IPS-15b (cell line): Measurements from ENCODE around the gene ATG16L2.
"Not testable (repeated sequence)": the region's sequence is repeated elsewhere in the genome, so short reads cannot be mapped to it uniquely, and the experiment has no call there.

Experiments
- H3K27me3 ChIP-seq: one replicate; pipeline ENCODE4 v1.6.1; 2013; ENCODE audit warnings: low read length; ENCODE audit not compliant: control insufficient read depth, insufficient read depth
- H3K36me3 ChIP-seq: one replicate; pipeline ENCODE4 v1.6.1; 2013; ENCODE audit warnings: low read length; ENCODE audit not compliant: control insufficient read depth, insufficient read depth
- H3K4me1 ChIP-seq: one replicate; pipeline ENCODE4 v1.6.1; 2013; ENCODE audit warnings: mild to moderate bottlenecking, low read length; ENCODE audit not compliant: control insufficient read depth, insufficient read depth
- H3K4me3 ChIP-seq: one replicate; pipeline ENCODE4 v1.5.1; 2013; ENCODE audit warnings: low read depth, low read length
- H3K9ac ChIP-seq: one replicate; pipeline ENCODE4 v1.6.1; 2013; ENCODE audit warnings: low read depth, mild to moderate bottlenecking, low read length
- H3K9me3 ChIP-seq: one replicate; pipeline ENCODE4 v1.6.1; 2013; ENCODE audit warnings: mild to moderate bottlenecking, low read length; ENCODE audit not compliant: control insufficient read depth, insufficient read depth

Gene ATG16L2

GRCh38 chr11:72824020-72824419, 9.8 kb downstream of the ATG16L2 start:
- Histone ChIP-seq H3K27me3 (peaks cover 8% of the 10 kb centered on the region), H3K36me3 (peaks cover 5% of the 10 kb centered on the region), H3K4me1 (no peaks in the 10 kb centered on the region), H3K4me3 (no peak overlapping the region), H3K9me3 (no peaks in the 10 kb centered on the region), H3K9ac (no peak overlapping the region)

DNA sequence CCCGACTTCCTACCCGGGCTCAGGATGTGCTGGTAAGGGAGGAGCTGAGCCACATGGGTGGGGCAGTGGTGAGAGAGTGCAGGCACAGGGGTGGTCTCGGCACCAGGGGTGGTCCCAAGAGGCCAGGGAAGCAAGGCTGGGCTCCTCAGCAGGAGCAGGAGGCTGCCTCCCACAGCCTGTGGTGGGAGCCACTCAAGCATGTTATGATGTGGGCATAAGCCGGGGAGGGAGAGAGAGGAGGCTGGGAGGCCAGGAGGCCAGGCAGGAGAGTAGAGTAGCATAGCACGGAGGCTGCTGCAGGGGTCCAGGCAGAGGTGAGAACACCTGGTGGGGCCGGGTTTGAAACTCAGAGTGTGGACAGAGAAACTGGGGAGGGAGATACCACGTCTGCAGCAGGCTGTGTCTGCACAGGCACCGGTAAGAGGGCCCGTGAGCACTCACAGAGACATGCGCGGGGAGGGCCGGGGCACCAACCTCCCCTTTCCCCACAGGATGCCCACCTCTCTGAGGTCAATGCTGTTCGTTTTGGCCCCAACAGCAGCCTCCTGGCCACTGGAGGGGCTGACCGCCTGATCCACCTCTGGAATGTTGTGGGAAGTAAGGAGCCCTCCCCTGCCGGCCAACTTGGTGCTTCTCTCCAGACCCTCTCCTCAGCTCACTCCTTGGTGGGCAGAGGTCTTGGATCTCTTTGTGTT, 10.7 kb downstream of the ATG16L2 start:
- peaks cover 7% of the 10 kb centered on the region for H3K36me3 ChIP-seq
- no peaks in the 10 kb centered on the region for H3K4me1 ChIP-seq
- no peak overlapping the region for H3K4me3 ChIP-seq
- H3K27me3 ChIP-seq: peaks cover 8% of the 10 kb centered on the region
- H3K9ac ChIP-seq: no peak overlapping the region
- H3K9me3 ChIP-seq: no peaks in the 10 kb centered on the region

DNA sequence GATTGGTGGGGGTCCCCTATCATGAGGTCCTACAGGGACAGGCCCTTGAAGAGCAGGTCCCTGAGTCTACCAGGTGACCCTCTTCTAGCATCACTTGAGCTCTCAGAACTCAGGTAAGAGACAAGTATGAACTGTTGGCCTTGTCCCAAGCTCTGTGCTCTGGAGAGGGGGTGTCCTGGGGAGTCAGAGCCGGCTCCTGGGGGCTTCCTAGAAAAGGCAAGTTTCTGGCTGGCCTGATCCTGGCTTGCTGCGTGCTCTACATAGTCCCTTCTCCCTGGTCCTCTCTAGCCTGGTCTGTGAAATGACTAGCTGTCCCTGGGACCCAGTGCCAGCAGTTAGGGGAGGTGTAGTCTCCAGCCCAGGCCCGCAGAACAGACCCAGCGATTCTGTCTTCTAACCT, 11.4 kb downstream of the ATG16L2 start:
- H3K4me1 ChIP-seq: no peaks in the 10 kb centered on the region
- H3K36me3 ChIP-seq: peaks cover 7% of the 10 kb centered on the region
- no peak overlapping the region for H3K9ac ChIP-seq
- H3K9me3 ChIP-seq: no peaks in the 10 kb centered on the region
- peaks cover 8% of the 10 kb centered on the region for H3K27me3 ChIP-seq
- H3K4me3 ChIP-seq: no peak overlapping the region

DNA sequence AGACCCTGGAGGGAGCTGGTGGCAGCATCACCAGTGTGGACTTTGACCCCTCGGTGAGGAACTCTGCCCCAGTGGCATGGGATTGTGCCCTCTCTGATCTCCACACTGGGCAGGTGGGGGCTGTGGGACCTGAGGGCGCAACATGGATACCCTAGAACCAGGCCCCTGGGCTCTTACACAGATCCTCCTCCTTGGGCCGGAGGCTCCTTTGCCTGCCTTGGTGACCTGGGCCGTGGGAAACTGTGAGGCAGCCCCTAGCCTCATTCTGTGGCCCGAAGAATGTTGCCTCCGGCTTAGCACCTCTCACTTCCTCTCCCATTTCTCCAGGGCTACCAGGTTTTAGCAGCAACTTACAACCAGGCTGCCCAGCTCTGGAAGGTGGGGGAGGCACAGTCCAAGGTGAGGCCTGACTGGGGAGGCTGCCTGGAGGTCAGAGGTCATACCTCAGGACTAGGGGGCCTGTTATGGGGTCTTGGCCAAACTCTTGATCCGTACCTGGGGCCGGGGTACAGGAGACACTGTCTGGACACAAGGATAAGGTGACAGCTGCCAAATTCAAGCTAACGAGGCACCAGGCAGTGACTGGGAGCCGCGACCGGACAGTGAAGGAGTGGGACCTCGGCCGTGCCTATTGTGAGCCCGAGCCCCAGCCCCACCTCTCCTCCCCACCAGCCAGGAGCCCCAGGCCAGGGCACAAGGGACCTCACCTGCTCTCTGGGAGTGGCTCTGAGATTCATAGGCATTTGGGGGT, 12.2 kb downstream of the ATG16L2 start:
- H3K9ac ChIP-seq: no peak overlapping the region
- peaks cover 8% of the 10 kb centered on the region for H3K27me3 ChIP-seq
- H3K4me1 ChIP-seq: no peaks in the 10 kb centered on the region
- no peaks in the 10 kb centered on the region for H3K9me3 ChIP-seq
- no peak overlapping the region for H3K4me3 ChIP-seq
- H3K36me3 ChIP-seq: peaks cover 7% of the 10 kb centered on the region

DNA sequence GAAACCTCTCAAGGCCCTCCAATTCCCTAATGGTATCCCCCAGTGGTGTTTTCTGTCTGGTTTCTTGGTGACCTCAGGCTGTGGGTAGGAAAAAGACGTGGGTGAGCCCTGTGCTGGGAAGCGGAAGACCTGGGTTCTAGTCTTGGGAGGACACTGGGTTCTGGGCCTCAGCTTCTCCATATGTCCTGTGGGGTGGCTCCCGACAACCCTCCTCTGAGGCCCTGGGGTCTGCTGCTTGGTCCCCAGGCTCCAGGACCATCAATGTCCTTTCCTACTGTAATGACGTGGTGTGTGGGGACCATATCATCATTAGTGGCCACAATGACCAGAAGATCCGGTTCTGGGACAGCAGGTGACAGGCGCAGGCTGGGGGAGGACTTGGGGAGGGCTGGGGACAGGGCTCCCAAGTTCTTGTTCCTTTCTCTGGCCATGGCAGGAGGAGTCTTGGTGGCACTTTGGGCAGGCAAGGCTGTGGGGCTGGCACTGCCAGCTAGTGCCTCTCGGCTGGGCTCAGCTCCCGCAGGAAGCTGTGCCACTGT, 12.8 kb downstream of the ATG16L2 start:
- Histone ChIP-seq H3K4me3 (no peak overlapping the region), H3K9ac (no peak overlapping the region), H3K36me3 (peaks cover 7% of the 10 kb centered on the region), H3K4me1 (no peaks in the 10 kb centered on the region), H3K9me3 (no peaks in the 10 kb centered on the region), H3K27me3 (peaks cover 8% of the 10 kb centered on the region)

- not testable (repeated sequence) for H3K9ac ChIP-seq, H3K36me3 ChIP-seq, H3K9me3 ChIP-seq, H3K27me3 ChIP-seq, H3K4me1 ChIP-seq, H3K4me3 ChIP-seq
These were observed 13.4 kb downstream of the ATG16L2 start for GRCh38 chr11:72827656-72828055.

GRCh38 chr11:72828081-72828567, 13.9 kb downstream of the ATG16L2 start:
- H3K9me3 ChIP-seq: no peaks in the 10 kb centered on the region
- no peak overlapping the region for H3K9ac ChIP-seq
- H3K4me1 ChIP-seq: no peaks in the 10 kb centered on the region
- H3K27me3 ChIP-seq: peaks cover 2% of the 10 kb centered on the region
- H3K36me3 ChIP-seq: peaks cover 7% of the 10 kb centered on the region
- no peak overlapping the region for H3K4me3 ChIP-seq

DNA sequence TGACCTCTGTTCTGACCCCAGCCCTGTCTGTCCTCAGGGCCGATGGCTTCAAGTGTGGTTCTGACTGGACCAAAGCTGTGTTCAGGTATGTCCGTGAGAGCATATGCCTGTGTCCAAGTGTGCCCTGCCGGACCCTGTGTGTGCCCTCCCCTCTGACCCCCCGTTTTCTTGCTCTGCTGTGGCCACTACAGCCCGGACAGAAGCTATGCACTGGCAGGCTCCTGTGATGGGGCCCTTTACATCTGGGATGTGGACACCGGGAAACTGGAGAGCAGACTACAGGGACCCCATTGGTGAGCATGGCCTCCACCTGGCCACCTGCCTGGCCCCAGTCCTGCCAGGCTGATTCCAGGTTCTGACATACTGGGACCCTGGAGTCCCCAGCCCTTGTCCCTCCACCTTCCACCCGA, 14.5 kb downstream of the ATG16L2 start:
- Histone ChIP-seq H3K9ac (no peak overlapping the region), H3K4me3 (no peak overlapping the region), H3K27me3 (no peaks in the 10 kb centered on the region), H3K36me3 (peaks cover 7% of the 10 kb centered on the region), H3K4me1 (no peaks in the 10 kb centered on the region), H3K9me3 (no peaks in the 10 kb centered on the region)

- no peak overlapping the region for H3K9ac ChIP-seq
- H3K36me3 ChIP-seq: peaks cover 7% of the 10 kb centered on the region
These were observed 15.0 kb downstream of the ATG16L2 start for GRCh38 chr11:72829178-72829577.

DNA sequence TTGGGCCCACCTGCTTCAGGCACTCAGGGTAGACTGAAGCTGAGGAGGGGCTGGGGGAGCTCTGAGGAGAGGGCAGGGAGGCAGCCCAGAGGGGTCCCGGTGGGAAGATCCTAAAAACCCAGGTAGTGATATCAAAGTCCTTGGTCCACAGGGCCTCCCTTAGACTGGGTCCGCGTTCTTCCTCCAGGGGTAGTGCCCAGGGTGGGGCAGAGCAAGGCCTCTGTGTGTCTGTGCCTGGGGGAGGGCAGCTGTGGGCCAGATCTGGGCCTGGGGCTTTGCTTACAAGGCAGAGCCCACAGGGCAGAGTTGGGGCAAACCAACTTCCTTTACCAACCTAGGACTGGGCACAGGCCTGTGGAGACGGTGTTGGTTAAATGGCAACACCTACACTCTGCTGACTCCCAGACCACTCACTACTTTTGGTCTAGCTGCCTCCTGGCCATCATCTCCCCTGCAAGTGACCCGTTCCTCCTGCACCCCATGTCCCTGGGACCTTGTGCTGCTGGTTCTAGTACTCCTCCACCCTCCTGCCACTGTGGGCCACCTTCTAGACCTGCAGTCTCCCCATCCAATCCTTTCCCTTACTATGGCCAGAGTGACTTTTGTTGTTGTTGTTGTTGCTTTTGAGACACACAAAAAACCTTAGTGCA, 15.8 kb downstream of the ATG16L2 start:
- Histone ChIP-seq H3K9ac (no peak overlapping the region), H3K4me3 (no peak overlapping the region), H3K36me3 (peaks cover 7% of the 10 kb centered on the region), H3K4me1 (no peaks in the 10 kb centered on the region), H3K27me3 (no peaks in the 10 kb centered on the region), H3K9me3 (no peaks in the 10 kb centered on the region)

More at GRCh38 chr11:72829178-72829577, 15.0 kb downstream of the ATG16L2 start:
- Histone ChIP-seq H3K27me3 (no peaks in the 10 kb centered on the region), H3K4me3 (no peak overlapping the region), H3K4me1 (no peaks in the 10 kb centered on the region), H3K9me3 (no peaks in the 10 kb centered on the region)

- Histone ChIP-seq H3K4me1 (no peaks in the 10 kb centered on the region), H3K9ac (no peak overlapping the region), H3K36me3 (peaks cover 7% of the 10 kb centered on the region), H3K27me3 (no peaks in the 10 kb centered on the region), H3K4me3 (no peak overlapping the region), H3K9me3 (no peaks in the 10 kb centered on the region)
These were observed 17.5 kb downstream of the ATG16L2 start for GRCh38 chr11:72831521-72832300.
